Stimulated activated CD4-positive, alpha-beta T cell treated with anti-CD3 and anti-CD28 coated beads, Interleukin-4, amount 100 ng/mL, for 24 hours (primary cell): ENCODE measurements around the gene CCDC158.
"Not testable (repeated sequence)": the region's sequence is repeated elsewhere in the genome, so short reads cannot be mapped to it uniquely, and the experiment has no call there.

Source experiments
- DNase-seq: peaks from one replicate; pipeline ENCODE4 v3.0.0-alpha.2; 2020

Gene CCDC158

DNA sequence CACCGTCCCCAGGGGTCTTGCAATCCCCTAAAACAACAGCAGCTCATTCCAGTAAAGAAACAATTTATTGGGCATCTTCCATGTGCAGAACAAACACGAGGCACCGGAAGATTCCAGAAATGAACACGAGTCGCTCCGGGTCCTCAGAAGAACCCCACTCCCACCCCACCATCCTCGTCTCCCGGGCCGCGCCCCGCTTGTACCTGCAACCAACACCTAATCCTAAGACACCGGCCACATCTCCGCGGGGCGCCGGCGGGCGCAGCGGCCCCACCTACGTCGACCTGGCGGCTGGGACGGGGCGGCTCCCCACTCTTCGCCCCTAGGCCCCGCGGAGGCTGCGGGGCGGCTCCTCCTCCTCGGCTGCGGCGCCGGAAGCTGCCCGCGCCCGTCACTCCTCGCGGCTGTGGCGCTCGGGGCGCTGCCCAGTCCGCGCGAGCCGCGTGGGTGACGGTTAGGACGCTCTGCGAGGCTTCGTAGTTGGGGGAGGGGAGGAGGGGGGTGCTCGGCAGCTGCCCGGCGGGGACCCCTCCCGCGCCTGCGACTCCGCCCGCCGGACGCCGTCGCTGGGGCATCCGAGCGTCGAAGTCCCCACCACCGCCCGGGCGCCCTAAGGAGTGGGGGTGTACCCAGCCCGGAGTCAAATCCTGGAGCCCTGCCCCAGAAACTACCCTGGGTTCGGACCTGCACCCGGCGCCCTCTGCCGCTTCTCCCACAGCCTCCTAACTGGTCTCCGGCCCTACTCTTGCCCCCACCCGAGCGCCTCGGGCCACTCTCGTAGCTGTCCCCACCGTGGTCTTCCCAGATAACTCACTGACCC lies at the start of gene CCDC158:
Gene CCDC158 (minus strand): TSS at position 380 of the 820 bp plus-strand sequence. CDS start 17,934 bp downstream, outside the sequence.
- no peak for DNase-seq

DNA sequence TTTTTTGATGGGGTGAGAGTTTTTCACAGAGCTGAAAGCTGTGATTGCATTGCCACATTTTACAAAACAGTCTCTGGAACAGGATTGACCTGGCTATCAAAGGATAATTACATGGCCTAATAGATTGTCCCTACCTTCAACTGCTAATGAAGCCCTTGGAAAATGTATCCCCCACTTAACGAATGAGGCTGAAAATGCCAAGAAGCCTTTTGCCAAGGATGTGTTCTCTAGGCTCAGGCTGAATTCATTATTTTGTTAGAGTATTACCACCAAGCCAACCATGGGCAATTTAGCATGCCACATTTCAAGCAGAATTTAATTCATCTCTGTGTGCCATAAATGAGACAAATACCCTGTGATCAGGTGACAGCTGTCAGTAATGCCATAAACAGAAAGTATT lies 49.6 kb upstream of the CCDC158 start:
- no peak for DNase-seq

- no peak for DNase-seq
Observed at GRCh38 chr4:76470064-76470463, 49.1 kb upstream of the CCDC158 start.

DNA sequence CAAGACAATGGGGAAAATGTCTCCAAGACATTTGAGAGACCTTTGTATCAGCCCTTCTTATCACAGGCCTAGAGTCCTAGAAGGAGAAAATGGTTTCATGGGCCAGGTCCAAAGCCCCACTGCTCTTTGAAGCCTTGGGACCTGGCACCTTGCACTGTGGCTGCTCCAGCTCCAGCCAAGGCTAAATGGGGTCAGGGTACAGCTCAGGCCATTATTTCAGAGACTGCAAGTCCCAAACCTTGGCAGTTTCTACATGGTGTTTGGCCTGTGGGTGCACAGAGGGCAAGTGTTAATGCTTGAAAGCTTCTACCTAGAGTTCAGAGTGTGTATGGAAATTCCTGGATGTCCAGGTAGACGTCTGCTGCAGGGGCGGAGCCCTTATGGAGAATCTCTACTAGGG lies 42.6 kb upstream of the CCDC158 start:
- no peak for DNase-seq

DNA sequence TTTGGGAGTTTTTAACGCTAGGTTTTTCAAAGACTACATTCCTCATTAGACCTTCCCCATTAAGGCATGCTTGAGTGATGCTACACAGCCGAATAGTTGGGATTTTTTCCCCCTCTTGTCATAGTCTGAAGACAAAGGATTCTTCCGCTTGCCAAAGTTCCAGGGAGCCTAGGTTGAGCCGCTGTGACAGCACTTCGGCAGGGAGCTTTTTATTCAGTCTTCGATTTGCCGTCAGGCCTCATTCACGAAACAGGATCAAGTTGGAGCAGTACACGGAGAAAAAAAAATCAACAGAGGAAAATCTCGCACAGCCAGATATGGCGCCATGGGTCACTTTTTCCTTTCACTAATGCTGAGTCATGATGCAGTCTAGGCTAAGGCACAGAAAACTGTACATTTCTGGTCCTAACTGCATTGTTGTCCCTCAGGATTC lies 38.4 kb upstream of the CCDC158 start:
- no peak for DNase-seq

- no peak for DNase-seq
Observed at GRCh38 chr4:76458825-76459224, 37.9 kb upstream of the CCDC158 start.

GRCh38 chr4:76458297-76458696 lies 37.4 kb upstream of the CCDC158 start:
- no peak for DNase-seq

GRCh38 chr4:76457885-76458284 lies 36.9 kb upstream of the CCDC158 start:
- DNase-seq: no peak

GRCh38 chr4:76454073-76454472 lies 33.1 kb upstream of the CCDC158 start:
- DNase-seq: not testable (repeated sequence)

GRCh38 chr4:76453232-76453631 lies 32.3 kb upstream of the CCDC158 start:
- DNase-seq: no peak

GRCh38 chr4:76449833-76450232 lies 28.9 kb upstream of the CCDC158 start:
- no peak for DNase-seq

DNA sequence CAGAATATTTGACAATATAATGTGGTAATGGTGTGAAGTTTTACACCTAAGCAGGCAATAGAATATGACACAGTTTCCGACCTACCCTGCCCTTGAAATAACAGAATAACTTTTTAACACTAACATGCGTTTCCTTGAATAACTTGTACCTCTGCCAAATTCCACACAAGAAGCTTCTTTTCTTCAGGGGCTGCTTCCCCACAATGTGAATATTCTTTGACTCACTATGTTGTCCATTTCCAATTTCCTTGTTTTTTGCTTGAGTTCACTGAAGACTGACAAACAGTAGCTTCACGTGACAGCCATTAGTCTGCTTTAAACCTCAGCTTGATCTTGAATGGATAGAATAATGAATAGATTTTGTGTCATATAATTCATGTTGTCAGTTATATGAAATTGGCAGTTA lies 28.4 kb upstream of the CCDC158 start:
- no peak for DNase-seq

DNA sequence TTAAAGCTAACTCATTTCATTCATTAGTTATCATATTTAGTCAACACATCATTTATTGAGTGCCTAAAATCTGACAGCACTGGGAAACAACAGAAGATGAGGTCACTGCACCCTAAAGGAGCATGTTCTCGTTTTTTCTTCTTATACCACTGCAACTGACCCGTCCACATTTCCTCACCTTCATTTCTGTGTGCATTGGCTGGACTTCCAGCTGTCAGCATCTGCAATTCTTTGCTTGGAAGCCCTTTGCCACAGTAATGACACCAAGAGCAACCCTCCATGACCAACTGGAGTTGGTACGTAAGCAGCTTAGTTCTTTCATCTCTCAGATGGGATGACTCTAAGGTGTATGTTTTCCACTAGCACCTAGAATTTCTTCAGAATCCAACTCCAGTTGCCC lies 27.3 kb upstream of the CCDC158 start:
- DNase-seq: no peak

DNA sequence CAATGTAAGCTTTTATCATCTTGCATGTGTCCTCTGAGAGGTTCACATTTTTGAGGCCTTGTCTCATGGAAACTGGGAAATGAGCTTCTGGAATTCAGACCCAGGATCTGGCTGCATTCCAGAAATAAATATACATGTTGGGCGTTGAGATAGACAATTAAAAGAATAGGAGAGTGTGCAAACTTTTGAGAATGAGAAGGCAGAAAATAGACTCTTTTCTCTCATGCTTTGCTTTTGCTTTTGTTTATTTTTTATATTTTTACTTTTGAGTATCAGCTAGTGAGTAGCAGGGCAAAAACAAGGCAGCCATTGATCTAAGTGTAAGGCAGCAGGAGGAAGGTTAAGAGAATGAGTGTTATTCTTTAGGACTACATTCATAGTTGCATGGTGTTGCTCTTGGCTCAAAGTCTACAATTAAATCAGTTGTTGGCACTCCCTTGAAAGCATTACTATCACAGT lies 26.5 kb upstream of the CCDC158 start:
- DNase-seq: no peak

DNA sequence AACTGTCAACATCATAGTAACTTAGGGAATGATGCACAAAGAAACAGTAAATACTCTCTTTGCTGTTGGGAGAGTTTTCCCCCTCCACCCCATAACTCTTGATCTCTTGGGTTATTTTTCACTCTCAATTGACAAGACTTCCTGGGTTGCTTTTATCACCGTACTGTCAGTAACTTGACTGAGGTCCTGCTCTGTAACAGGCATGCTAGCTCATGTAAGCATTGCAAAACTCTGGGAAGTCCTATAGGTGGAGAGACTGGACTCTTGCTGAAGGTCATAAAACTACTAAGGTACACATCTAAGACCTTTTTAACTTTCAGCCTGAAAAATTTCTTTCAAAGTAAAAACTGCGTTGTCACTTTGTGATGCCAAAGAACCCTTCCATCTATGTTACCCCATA lies 25.0 kb upstream of the CCDC158 start:
- no peak for DNase-seq

- DNase-seq: no peak
Observed at GRCh38 chr4:76443376-76443775, 22.4 kb upstream of the CCDC158 start.

DNA sequence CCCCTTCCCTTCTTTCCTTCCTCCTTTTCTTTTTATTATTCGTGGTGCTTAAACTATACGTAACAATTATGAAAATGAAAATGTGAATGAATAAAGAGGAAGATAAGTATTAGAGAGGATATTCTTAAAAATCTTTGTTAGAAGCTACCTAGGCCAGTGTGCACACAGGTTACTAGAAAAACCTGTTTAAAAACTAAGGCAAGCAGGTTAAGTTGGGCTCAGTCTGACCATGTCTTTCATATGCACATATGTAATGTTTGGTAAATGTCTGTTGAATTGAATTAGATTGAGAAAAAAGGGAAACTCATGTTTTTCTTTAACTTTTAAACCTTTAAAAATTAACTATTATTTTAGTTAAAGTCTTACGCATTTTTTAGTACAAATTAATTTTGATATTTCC lies 21.9 kb upstream of the CCDC158 start:
- no peak for DNase-seq

DNA sequence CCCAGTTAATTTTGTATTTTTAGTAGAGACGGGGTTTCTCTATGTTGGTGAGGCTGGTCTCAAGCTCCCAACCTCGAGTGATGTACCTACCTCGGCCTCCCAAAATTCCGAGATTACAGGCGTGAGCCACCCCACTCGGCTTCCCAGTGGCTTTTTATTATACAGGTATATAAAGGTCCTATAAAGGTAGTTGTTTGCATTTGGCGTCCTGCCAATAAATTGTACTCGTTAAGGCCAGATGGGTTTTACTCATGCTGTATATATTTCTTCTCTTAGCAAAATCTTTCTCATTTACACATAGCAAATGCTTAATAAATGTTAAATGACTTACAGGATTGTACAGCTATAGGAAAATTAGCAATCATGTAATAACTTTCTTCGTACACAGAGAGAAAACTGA lies 20.9 kb upstream of the CCDC158 start:
- no peak for DNase-seq

DNA sequence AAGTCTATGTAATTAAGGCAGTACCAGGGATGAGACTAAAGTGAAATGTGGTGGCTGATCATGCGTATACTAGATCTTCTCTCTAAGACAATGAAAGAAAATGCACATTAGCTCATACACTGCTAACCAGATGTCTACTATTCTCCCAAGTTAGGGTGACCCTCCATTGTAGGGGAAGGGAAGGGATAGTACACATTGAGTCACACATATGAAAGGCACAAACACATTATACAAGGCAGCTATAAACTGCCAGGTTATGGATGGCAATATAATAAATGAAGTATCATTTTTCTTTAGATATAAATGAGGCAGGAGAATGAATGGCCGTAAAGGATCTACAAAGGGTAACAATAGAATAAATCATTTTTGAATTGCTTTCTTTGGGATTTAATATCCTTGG lies 18.6 kb upstream of the CCDC158 start:
- DNase-seq: no peak

DNA sequence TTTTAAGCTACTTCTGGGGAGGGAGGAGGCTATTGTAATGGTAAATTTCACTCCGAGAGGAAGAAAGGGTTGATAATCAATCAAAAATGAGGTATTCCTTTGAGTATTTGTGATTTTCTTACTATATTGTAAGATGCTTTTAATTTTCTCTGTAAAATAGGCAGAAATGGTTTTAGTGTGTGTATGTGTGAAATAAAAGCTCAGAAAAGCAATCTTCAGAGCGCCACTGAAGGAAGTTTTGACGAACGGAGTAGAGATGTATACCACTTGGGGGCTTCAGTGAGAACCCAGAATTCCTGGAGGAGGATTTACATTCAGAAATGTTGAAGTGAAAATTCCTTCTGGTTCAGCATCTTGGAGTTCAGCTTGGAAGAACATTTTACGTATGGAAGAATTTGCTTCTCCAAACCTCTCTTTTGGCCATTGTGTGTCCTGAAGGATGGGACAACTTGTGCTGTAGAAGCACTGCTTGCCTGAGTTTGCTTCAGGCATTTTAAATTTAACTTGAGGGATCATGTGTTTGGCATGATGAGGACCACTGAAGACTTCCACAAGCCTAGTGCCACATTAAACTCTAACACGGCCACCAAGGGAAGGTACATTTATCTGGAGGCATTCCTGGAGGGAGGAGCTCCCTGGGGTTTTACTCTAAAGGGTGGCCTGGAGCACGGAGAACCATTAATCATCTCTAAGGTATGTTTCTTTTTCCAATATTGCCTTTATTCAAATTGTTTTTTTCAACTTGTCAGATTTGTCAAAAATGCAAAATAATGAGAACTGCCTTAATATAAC lies 14.8 kb upstream of the CCDC158 start:
- no peak for DNase-seq

GRCh38 chr4:76434901-76435527 lies 14.1 kb upstream of the CCDC158 start, which contains the start of gene SHROOM3:
Gene SHROOM3, plus strand, starts transcription at chr4:76435229. Its CDS starts 824 bp downstream, at chr4:76436053.
- DNase-seq: no peak

DNA sequence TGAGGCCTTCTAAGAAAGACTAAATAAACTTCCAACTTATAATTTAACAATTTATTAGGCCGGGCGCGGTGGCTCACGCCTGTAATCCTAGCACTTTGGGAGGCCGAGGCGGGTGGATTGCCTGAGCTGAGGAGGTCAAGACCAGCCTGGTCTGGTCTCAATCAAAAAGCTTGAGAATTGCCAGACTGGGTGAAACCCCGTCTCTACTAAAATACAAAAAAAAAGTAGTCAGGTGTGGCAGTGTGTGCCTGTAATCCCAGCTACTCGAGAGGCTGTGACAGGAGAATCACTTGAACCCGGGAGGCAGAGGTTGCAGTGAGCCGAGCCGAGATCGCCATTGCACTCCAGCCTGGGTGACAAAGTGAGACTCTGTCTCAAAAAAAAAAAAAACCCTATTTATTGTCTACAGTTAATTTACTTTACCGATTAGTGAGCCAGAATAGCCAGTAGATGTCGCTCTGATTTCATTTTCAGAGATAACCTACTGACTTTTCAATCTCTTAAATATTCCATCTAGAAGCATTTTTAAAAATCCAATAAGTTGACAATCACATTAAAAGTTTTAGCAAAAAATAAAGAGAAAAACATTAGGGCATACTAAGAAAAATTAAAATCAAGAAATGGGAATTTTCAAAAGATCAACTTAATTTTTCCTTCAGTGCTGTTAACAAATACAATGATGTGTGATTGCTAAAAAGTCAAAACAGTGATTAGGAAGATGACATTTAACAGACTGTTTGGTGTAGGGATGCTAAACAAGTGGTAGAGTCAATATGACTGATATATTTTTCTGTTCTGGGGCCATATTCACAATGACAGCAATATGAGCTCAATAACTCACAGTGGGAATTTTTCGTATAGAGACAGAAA lies 9.8 kb upstream of the CCDC158 start:
- DNase-seq: no peak
